Measurements from ENCODE around the gene MAP4K2. TPM values are rescaled to one million over a fixed set of nuclear protein-coding genes. Genes with fewer than 3 reads are reported as not detected.
A peak's percentile ranks its signal among the peaks of the same experiment; 100 is the strongest.

MAP4K2 gene
- total RNA-seq, 1 donor from 2014 or later, result 7.5 TPM

DNA sequence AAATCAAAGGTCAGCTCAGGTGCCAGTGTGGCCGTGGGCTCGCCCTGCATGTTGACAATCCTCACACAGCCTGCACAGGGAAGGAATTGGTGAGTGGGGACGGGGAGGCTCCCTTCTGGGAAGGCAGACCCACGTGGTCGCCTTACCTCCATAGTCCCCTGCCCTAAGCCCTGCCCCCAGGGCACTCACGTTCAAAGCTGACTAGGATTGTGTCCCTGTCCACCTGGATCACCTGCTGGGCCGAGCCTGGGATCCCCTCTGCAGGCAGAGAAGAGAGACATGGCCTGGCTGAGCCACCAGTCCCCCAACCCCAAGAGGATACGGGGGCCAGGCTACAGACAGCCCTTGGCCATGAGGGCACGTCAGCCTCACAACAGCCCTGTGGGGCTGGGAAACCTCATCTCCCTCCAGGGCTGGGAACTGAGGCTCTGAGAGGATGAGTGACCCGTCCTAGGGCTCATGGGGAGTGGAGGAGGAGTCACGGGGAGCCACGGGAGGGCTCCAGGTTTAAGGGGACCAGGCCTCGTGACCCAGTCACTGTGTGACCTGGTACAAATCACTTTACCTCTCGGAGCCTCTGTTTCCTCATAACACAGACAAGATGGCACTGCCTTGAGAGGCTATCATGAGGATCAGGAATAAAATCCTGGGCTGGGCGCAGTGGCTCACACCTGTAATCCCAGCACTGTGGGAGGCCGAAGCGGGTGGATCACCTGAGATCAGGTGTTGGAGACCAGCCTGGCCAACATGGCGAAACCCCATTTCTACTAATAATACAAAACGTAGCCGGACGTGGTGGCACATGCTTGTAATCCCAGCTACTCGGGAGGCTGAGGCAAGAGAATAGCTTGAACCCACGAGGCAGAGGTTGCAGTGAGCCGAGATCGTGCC, 12.6 kb downstream of the MAP4K2 start:
- no peak for TF ChIP-seq CTCF (IDR thresholded peaks at IDR 0.05; ENCODE audit: borderline replicate concordance)
- Histone ChIP-seq H3K4me1 (peaks cover 17% of the 10 kb centered on the region), H3K27ac (replicated peaks) (no peak overlapping the region), H3K9me3 (replicated peaks) (no peaks in the 10 kb centered on the region), H3K36me3 (peaks cover 29% of the 10 kb centered on the region), H3K27me3 (ENCODE audit: low read depth) (no peaks in the 10 kb centered on the region), H3K4me3 (no peak overlapping the region)
- intact Hi-C loops (cut with micrococcal nuclease), result no loop called here
- no peak for DNase-seq

DNA sequence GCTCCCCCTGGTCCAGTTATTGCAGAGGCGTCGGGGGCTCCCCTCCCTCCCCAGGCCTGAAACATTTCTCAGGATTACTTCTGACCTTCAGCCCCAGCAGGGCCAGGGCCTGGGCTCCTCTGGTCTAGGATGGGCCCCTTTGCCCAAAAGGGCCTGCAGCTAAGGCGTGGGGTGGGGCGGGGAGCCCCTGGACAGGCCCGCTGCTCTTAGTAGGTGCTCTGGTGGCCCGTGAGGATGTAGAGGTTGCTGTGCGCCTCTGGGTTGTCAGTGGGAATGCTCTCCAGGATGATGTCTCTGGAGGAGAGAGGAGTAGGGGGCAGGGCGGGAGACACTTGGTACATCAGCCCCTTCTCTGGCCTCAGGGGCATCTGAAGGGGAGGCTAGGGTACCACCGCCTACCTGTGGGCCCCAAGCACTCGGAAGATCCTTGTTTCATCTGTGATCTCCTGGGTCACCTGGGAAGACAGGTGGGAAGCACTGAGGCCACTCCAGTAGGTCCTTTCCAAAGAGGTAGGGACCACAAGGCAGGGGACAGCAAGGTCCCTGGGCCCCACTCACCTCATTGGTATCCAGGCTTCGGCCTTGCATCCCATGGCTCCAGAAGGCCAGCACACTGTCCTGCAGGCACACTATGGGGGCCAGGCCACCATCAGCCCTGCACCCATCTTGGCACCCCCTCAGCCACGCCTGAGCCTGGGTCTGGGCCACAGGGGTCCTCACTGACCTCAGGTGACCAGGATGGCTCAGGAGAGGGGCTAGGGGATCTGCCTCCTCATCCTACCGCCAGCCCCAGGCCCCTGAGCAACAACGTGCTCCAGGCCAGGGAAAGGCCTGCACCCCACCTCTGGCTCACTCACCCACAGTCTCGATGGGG, 13.4 kb downstream of the MAP4K2 start:
- H3K27ac ChIP-seq (replicated peaks), result no peak overlapping the region
- no peak overlapping the region for H3K4me3 ChIP-seq
- peaks cover 16% of the 10 kb centered on the region for H3K4me1 ChIP-seq
- H3K9me3 ChIP-seq (replicated peaks), result no peaks in the 10 kb centered on the region
- peaks cover 29% of the 10 kb centered on the region for H3K36me3 ChIP-seq
- no peaks in the 10 kb centered on the region for H3K27me3 ChIP-seq (ENCODE audit: low read depth)
- no peak for TF ChIP-seq CTCF (IDR thresholded peaks at IDR 0.05; ENCODE audit: borderline replicate concordance)
- intact Hi-C loops (cut with micrococcal nuclease), result no loop called here
- DNase-seq, result no peak

GRCh38 chr11:64788321-64789215, 14.4 kb downstream of the MAP4K2 start:
- H3K4me3 ChIP-seq, result no peak overlapping the region
- TF ChIP-seq CTCF (IDR thresholded peaks at IDR 0.05; ENCODE audit: borderline replicate concordance), result no peak
- H3K36me3 ChIP-seq, result peaks cover 29% of the 10 kb centered on the region
- H3K27me3 ChIP-seq (ENCODE audit: low read depth), result no peaks in the 10 kb centered on the region
- intact Hi-C loops (cut with micrococcal nuclease), result no loop called here
- H3K9me3 ChIP-seq (replicated peaks), result no peaks in the 10 kb centered on the region
- no peak for DNase-seq
- peaks cover 6% of the 10 kb centered on the region for H3K4me1 ChIP-seq
- H3K27ac ChIP-seq (replicated peaks), result no peak overlapping the region

DNA sequence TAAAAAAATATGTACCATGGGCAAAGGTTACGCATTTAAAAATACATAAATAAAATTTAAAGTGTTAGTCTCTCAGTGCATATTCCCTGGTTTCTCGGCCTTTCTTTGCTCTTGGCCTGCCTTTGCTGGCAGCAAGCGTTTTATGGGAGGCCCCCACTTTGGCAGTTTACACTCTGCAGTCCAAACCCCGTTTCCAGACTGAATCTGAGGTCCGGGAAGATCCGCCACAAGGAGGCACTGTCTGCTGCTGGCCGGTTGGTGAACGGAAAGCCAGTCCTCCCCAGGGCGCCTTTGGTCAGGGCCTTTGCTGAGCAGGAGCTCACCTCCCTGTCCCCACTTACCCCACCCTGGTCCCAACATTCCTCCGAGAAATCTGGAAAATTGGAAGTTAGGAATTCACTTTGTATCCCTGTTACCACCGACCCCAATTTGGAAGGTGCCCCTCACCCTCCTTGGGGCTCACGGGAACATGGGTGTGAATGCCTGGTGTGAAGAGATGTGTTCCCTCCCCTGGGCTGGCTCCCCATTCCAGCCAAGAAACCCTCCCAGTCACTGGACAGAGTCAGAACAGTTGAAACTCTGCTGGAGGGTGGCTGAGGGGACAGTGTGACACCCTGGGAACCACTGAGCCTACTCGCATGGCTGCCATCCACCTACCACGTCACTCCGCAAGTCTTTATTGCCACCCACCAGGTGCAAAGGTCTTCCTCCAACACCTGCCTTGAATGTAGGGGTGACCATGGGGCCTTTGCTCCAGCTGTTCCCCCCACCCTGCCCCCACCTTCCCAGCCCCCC, 15.3 kb downstream of the MAP4K2 start:
- H3K4me3 ChIP-seq, result no peak overlapping the region
- peak; percentile 77 for TF ChIP-seq CTCF (IDR thresholded peaks at IDR 0.05; ENCODE audit: borderline replicate concordance)
- H3K4me1 ChIP-seq, result no peaks in the 10 kb centered on the region
- DNase-seq, result no peak
- no peak overlapping the region for H3K27ac ChIP-seq (replicated peaks)
- intact Hi-C loops (cut with micrococcal nuclease), result no loop called here
- H3K36me3 ChIP-seq, result peaks cover 29% of the 10 kb centered on the region
- no peaks in the 10 kb centered on the region for H3K9me3 ChIP-seq (replicated peaks)
- no peaks in the 10 kb centered on the region for H3K27me3 ChIP-seq (ENCODE audit: low read depth)

All from left ventricle myocardium inferior (tissue), 1 donor.